Body of pancreas (tissue), 4 donors: ENCODE measurements around the gene TAF15. TPM values are rescaled to one million over a fixed set of nuclear protein-coding genes. Genes with fewer than 3 reads are reported as not detected.

Experiments
- ATAC-seq: fragments of 150-250 bp; one replicate; pipeline ENCODE4 v1.9.1; 2016
- DNase-seq, 4 donors: peaks; one replicate each; pipeline ENCODE4 v3.0.0-alpha.2; 2019
- H3K27ac ChIP-seq, 4 donors: fragments of 200-600 bp; sonication (generic); 1 replicate in 3 of 4; 2 replicates in 1 of 4; pipeline versions ENCODE4 v1.5.1 to v1.6.1; 2016 to 2019; ENCODE audit warnings: mild to moderate bottlenecking in 1 of 4, mixed read lengths in 1 of 4, moderate library complexity in 1 of 4
- H3K27me3 ChIP-seq, 2 donors: fragments of 200-600 bp; sonication (generic); one replicate each; pipeline ENCODE4 v1.6.0; 2016; ENCODE audit warnings: mild to moderate bottlenecking in 1 of 2
- H3K36me3 ChIP-seq, 2 donors: fragments of 200-600 bp; sonication (generic); replicated peaks in 1 of 2; 2 replicates each; pipeline ENCODE4 v1.5.1; 2016; ENCODE audit warnings: low read depth in 2 of 2; ENCODE audit not compliant: insufficient read depth in 1 of 2
- H3K4me1 ChIP-seq: fragments of 200-600 bp; sonication (generic); one replicate; pipeline ENCODE4 v1.6.0; 2016
- H3K4me3 ChIP-seq, 2 donors: fragments of 200-600 bp; sonication (generic); 1 replicate in 1 of 2; 2 replicates in 1 of 2; pipeline ENCODE4 v1.5.1; 2016 to 2019
- H3K9me3 ChIP-seq, 3 donors: fragments of 200-600 bp; sonication (generic); 1 replicate in 2 of 3; 2 replicates in 1 of 3; pipeline ENCODE4 v1.5.1; 2016
- CTCF ChIP-seq, 7 experiments: fragments of 450-650 bp in 4 of 7; fragments of 200-600 bp in 3 of 7; sonication (generic) in 3 of 7; IDR thresholded peaks; one replicate each; pipeline ENCODE4 v1.5.1; 2016 to 2019; ENCODE audit warnings: antibody characterized with exemption in 7 of 7
- POLR2A ChIP-seq, 3 donors: fragments of 450-650 bp; IDR thresholded peaks; one replicate each; pipeline ENCODE4 v1.6.1; 2016; ENCODE audit warnings: antibody characterized with exemption in 3 of 3, mild to moderate bottlenecking in 2 of 3
- WGBS, 2 donors: methylation state at CpG; one replicate each; pipeline ENCODE4 v1.1.5; 2017; 5-methylcytosine and 5-hydroxymethylcytosine counted together
- intact Hi-C: fragments of 100-400 bp; cut with DNase I; formaldehyde crosslinking; loops from one replicate; pipeline ENCODE4 v1.15.1; 2023
- total RNA-seq, 2 donors: library from RNA; depleted of rRNA; stranded (reverse); fragments of >200 nt; gene quantifications; one replicate each; pipeline ENCODE4 v1.1.0, GENCODE V29; 2016

TAF15 gene
- total RNA-seq, 2 donors from 2014 or later, result 47.7 to 51.1 TPM

- TF ChIP-seq POLR2A (IDR thresholded peaks at IDR 0.05) (no peak), CTCF (IDR thresholded peaks at IDR 0.05) (no peak)
- no peak overlapping the region for H3K4me3 ChIP-seq
- no peaks in the 10 kb centered on the region for H3K9me3 ChIP-seq
- 69 to 71% methylated on average over 6 to 9 of the region's 9 CpGs for WGBS, 2 donors
- ATAC-seq (no peak), DNase-seq (peak in 3 of 4 donors; percentile 46 to 49 (median 47))
- H3K4me1 ChIP-seq, result peaks cover 9% of the 10 kb centered on the region
- peak overlapping the region in 1 of 4 donors; percentile 17 for H3K27ac ChIP-seq
- intact Hi-C loops, result no loop called here
- H3K36me3 ChIP-seq, result no peaks in the 10 kb centered on the region
- no peaks in the 10 kb centered on the region for H3K27me3 ChIP-seq
These were observed 7.6 kb upstream of the TAF15 start for GRCh38 chr17:35801583-35802224.

- no peaks in the 10 kb centered on the region for H3K27me3 ChIP-seq
- intact Hi-C loops, result loop anchor here (5.0 kb wide), 1 partner anchor 37 kb away; no protein-coding TSS in a partner anchor
- H3K36me3 ChIP-seq, result no peaks in the 10 kb centered on the region
- TF ChIP-seq POLR2A (IDR thresholded peaks at IDR 0.05), result peak in 1 of 3 donors; percentile 21
- TF ChIP-seq CTCF (IDR thresholded peaks at IDR 0.05), result peak; percentile 62 to 98 (median 94)
- no peaks in the 10 kb centered on the region for H3K9me3 ChIP-seq
- DNase-seq (peak; percentile 47 to 82 (median 63)), ATAC-seq (peak; percentile 50)
- WGBS, 2 donors, result 20 to 27% methylated on average over 1 of the region's 1 CpG
- no peak overlapping the region for H3K4me3 ChIP-seq
- peaks cover 12% of the 10 kb centered on the region for H3K4me1 ChIP-seq
- H3K27ac ChIP-seq, result peak overlapping the region in 1 of 4 donors; percentile 5
These were observed 4.6 kb upstream of the TAF15 start for GRCh38 chr17:35804658-35805192.

- Histone ChIP-seq H3K27ac (no peak overlapping the region), H3K4me1 (peaks cover 26% of the 10 kb centered on the region), H3K4me3 (no peak overlapping the region), H3K9me3 (no peaks in the 10 kb centered on the region), H3K27me3 (no peaks in the 10 kb centered on the region), H3K36me3 (no peaks in the 10 kb centered on the region)
- 68 to 72% methylated on average over 7 of the region's 7 CpGs for WGBS, 2 donors
- intact Hi-C loops, result loop anchor here (5.0 kb wide), 1 partner anchor 40 kb away; no protein-coding TSS in a partner anchor
- no peak for TF ChIP-seq POLR2A (IDR thresholded peaks at IDR 0.05)
- no peak for TF ChIP-seq CTCF (IDR thresholded peaks at IDR 0.05)
- DNase-seq (no peak), ATAC-seq (no peak)
These were observed 1.7 kb upstream of the TAF15 start for GRCh38 chr17:35807371-35808144.

- H3K4me1 ChIP-seq, result peaks cover 26% of the 10 kb centered on the region
- WGBS, 2 donors, result 23 to 24% methylated on average over 19 of the region's 19 CpGs
- H3K27me3 ChIP-seq, result no peaks in the 10 kb centered on the region
- no peak for ATAC-seq
- intact Hi-C loops, result loop anchor here (5.0 kb wide), 1 partner anchor 41 kb away; no protein-coding TSS in a partner anchor
- no peaks in the 10 kb centered on the region for H3K36me3 ChIP-seq
- H3K9me3 ChIP-seq, result no peaks in the 10 kb centered on the region
- peak overlapping the region; percentile 87 to 98 (median 94) for H3K27ac ChIP-seq
- TF ChIP-seq POLR2A (IDR thresholded peaks at IDR 0.05) (no peak), CTCF (IDR thresholded peaks at IDR 0.05) (no peak)
- DNase-seq, result no peak
- peak overlapping the region in 1 of 2 donors; percentile 93 for H3K4me3 ChIP-seq
These were observed 883 bp upstream of the TAF15 start for GRCh38 chr17:35808240-35808961.
